Measurements from ENCODE around the gene CACHD1. TPM values are rescaled to one million over a fixed set of nuclear protein-coding genes. Genes with fewer than 3 reads are reported as not detected.

The CACHD1 gene
- total and polyA plus RNA-seq, 9 of the 15 experiments (the other 6 are each of a cell fraction or from before 2014, with no cell fraction given), result 0.07 TPM; not detected in 8

DNA sequence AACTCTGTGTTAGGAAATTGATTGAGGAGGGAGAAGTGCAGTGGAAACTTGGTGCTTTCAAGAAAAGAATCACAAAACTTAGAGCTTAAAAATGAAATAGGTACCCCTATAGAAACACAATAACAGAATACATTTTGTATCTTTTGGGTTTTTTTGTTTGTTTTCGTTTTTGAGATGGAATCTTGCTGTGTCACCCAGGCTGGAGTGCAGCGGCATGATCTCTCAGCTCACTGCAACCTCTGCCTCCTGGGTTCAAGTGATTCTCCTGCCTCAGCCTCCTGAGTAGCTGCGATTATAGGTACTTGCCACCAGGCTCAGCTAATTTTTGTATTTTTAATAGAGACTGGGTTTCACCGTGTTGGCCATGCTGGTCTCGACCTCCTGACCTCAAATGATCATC is 223.5 kb downstream of the CACHD1 start (continued):
- TF ChIP-seq SPI1 (IDR thresholded peaks at IDR 0.05; ENCODE audit: borderline replicate concordance, low read depth, low read length), result no peak
- TF ChIP-seq, protein P1, sequence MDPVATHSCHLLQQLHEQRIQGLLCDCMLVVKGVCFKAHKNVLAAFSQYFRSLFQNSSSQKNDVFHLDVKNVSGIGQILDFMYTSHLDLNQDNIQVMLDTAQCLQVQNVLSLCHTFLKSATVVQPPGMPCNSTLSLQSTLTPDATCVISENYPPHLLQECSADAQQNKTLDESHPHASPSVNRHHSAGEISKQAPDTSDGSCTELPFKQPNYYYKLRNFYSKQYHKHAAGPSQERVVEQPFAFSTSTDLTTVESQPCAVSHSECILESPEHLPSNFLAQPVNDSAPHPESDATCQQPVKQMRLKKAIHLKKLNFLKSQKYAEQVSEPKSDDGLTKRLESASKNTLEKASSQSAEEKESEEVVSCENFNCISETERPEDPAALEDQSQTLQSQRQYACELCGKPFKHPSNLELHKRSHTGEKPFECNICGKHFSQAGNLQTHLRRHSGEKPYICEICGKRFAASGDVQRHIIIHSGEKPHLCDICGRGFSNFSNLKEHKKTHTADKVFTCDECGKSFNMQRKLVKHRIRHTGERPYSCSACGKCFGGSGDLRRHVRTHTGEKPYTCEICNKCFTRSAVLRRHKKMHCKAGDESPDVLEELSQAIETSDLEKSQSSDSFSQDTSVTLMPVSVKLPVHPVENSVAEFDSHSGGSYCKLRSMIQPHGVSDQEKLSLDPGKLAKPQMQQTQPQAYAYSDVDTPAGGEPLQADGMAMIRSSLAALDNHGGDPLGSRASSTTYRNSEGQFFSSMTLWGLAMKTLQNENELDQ (CRISPR knock-in tag; IDR thresholded peaks at IDR 0.05; ENCODE audit: borderline replicate concordance), result no peak
- TF ChIP-seq MTA1 (IDR thresholded peaks at IDR 0.05; ENCODE audit: borderline replicate concordance), result no peak
- TF ChIP-seq POLR2AphosphoS2 (IDR thresholded peaks at IDR 0.05; ENCODE audit: low read length), result no peak
- TF ChIP-seq, protein P2, sequence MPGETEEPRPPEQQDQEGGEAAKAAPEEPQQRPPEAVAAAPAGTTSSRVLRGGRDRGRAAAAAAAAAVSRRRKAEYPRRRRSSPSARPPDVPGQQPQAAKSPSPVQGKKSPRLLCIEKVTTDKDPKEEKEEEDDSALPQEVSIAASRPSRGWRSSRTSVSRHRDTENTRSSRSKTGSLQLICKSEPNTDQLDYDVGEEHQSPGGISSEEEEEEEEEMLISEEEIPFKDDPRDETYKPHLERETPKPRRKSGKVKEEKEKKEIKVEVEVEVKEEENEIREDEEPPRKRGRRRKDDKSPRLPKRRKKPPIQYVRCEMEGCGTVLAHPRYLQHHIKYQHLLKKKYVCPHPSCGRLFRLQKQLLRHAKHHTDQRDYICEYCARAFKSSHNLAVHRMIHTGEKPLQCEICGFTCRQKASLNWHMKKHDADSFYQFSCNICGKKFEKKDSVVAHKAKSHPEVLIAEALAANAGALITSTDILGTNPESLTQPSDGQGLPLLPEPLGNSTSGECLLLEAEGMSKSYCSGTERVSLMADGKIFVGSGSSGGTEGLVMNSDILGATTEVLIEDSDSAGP (CRISPR knock-in tag; IDR thresholded peaks at IDR 0.05), result no peak
- no peak for TF ChIP-seq POLR2A (conservative IDR thresholded peaks at IDR 0.05)
- no peak for TF ChIP-seq ZNF224 (CRISPR knock-in tag; IDR thresholded peaks at IDR 0.05)
- TF ChIP-seq NUFIP1 (IDR thresholded peaks at IDR 0.05; ENCODE audit: partially characterized antibody), result no peak
- TF ChIP-seq MIER1 (IDR thresholded peaks at IDR 0.05; ENCODE audit: low read depth), result no peak
- TF ChIP-seq, protein P3, sequence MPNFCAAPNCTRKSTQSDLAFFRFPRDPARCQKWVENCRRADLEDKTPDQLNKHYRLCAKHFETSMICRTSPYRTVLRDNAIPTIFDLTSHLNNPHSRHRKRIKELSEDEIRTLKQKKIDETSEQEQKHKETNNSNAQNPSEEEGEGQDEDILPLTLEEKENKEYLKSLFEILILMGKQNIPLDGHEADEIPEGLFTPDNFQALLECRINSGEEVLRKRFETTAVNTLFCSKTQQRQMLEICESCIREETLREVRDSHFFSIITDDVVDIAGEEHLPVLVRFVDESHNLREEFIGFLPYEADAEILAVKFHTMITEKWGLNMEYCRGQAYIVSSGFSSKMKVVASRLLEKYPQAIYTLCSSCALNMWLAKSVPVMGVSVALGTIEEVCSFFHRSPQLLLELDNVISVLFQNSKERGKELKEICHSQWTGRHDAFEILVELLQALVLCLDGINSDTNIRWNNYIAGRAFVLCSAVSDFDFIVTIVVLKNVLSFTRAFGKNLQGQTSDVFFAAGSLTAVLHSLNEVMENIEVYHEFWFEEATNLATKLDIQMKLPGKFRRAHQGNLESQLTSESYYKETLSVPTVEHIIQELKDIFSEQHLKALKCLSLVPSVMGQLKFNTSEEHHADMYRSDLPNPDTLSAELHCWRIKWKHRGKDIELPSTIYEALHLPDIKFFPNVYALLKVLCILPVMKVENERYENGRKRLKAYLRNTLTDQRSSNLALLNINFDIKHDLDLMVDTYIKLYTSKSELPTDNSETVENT (CRISPR knock-in tag; IDR thresholded peaks at IDR 0.05), result no peak

Measured in K562 (cell line).